Measurements from ENCODE around the gene PCDH9. TPM values are rescaled to one million over a fixed set of nuclear protein-coding genes. Genes with fewer than 3 reads are reported as not detected.

Gene PCDH9
- total and polyA plus RNA-seq, 10 of the 15 experiments (the other 5 are each of a cell fraction or from before 2014, with no cell fraction given): 0.02 to 2.3 (median 0.05) TPM; not detected in 1

GRCh38 chr13:66995203-66995611 is 234.9 kb downstream of the PCDH9 start (continued):
- TF ChIP-seq ZBTB11 (CRISPR knock-in tag; IDR thresholded peaks at IDR 0.05) (no peak), ATF7 (IDR thresholded peaks at IDR 0.05; ENCODE audit: low read depth) (peak; percentile 12; the same call in 1 of the 2 replicates), CUX1 (IDR thresholded peaks at IDR 0.05; ENCODE audit: insufficient replicate concordance, low read depth, low read length) (no peak), TCF3 (IDR thresholded peaks at IDR 0.05; ENCODE audit: borderline replicate concordance, insufficient read depth, low read depth, low read length) (no peak), RELB (IDR thresholded peaks at IDR 0.05; ENCODE audit: low read depth) (peak; percentile 58), CBFB (IDR thresholded peaks at IDR 0.05; ENCODE audit: low read depth) (no peak), MTA2 (IDR thresholded peaks at IDR 0.05; ENCODE audit: low read depth) (peak; percentile 40; the same call in 1 of the 2 replicates), SREBF1 (IDR thresholded peaks at IDR 0.05; ENCODE audit: low read length) (no peak), ASH2L (IDR thresholded peaks at IDR 0.05; ENCODE audit: borderline replicate concordance, low read depth) (no peak), EGR1 (IDR thresholded peaks at IDR 0.05; ENCODE audit: borderline replicate concordance in 1 of 2, low read depth in 2 of 2, low read length in 2 of 2) (no peak), MXI1 (IDR thresholded peaks at IDR 0.05; ENCODE audit: low read depth, low read length) (0 out of 2 replicates have a peak, but pooled peaks have one; percentile 25), CEBPB (IDR thresholded peaks at IDR 0.05; ENCODE audit: borderline replicate concordance in 1 of 2, low read depth in 2 of 2, low read length in 2 of 2) (no peak), MEF2B (IDR thresholded peaks at IDR 0.05; ENCODE audit: partially characterized antibody, poor library complexity, severe bottlenecking) (no peak), BMI1 (IDR thresholded peaks at IDR 0.05; ENCODE audit: borderline replicate concordance) (0 out of 2 replicates have a peak, but pooled peaks have one; percentile 9), PAX5 (IDR thresholded peaks at IDR 0.05; ENCODE audit: borderline replicate concordance, low read depth, low read length) (no peak), KLF5 (IDR thresholded peaks at IDR 0.05; ENCODE audit: partially characterized antibody) (no peak), KAT2A (conservative IDR thresholded peaks at IDR 0.05; ENCODE audit: control insufficient read depth, low read depth, low read length) (no peak), NBN (IDR thresholded peaks at IDR 0.05) (peak; percentile 69), RAD51 (IDR thresholded peaks at IDR 0.05) (no peak), SUPT20H (IDR thresholded peaks at IDR 0.05; ENCODE audit: borderline replicate concordance, control insufficient read depth, low read depth, low read length) (no peak; the same call in 1 of the 2 replicates)
